Esophagus squamous epithelium (tissue), 4 donors: ENCODE measurements around the gene ARAP2.

ENCODE experiments used
- CTCF ChIP-seq, 6 experiments: fragments of 450-650 bp in 4 of 6; fragments of 200-600 bp in 2 of 6; sonication (generic) in 2 of 6; IDR thresholded peaks; one replicate each; pipeline ENCODE4 v1.5.1; 2016 to 2019; ENCODE audit warnings: antibody characterized with exemption in 6 of 6, mild to moderate bottlenecking in 4 of 6, moderate library complexity in 4 of 6
- POLR2A ChIP-seq, 4 donors: fragments of 450-650 bp; IDR thresholded peaks; one replicate each; pipeline ENCODE4 v1.6.1; 2017; ENCODE audit warnings: antibody characterized with exemption in 4 of 4, mild to moderate bottlenecking in 4 of 4, moderate library complexity in 3 of 4

GRCh38 chr4:36214735-36215485, 29.4 kb downstream of the ARAP2 start:
- no peak for TF ChIP-seq POLR2A (IDR thresholded peaks at IDR 0.05)
- no peak for TF ChIP-seq CTCF (IDR thresholded peaks at IDR 0.05)
